Lung microvascular endothelial cell (primary cell): ENCODE data around the gene KCNQ1. TPM values are rescaled to one million over a fixed set of nuclear protein-coding genes. Genes with fewer than 3 reads are reported as not detected.
"Not testable (repeated sequence)": the region's sequence is repeated elsewhere in the genome, so short reads cannot be mapped to it uniquely, and the experiment has no call there.

Experiments used
- DNase-seq, 2 donors: peaks; one replicate each; pipeline versions ENCODE4 v3.0.0 to v3.0.0-alpha.2; 2010; ENCODE audit warnings: low read depth in 2 of 2
- total RNA-seq: library from RNA; depleted of rRNA; stranded (reverse); fragments of >200 nt; gene quantifications from 2 replicates; pipeline ENCODE4 v1.2.1, GENCODE V29; 2014

Gene KCNQ1
- total RNA-seq, 1 donor from 2014 or later: not detected

- DNase-seq: no peak
Measured at GRCh38 chr11:2590131-2590964, 145.5 kb downstream of the KCNQ1 start.

- DNase-seq: peak in 1 of 2 donors; percentile 0
Measured at GRCh38 chr11:2590965-2591754, 146.4 kb downstream of the KCNQ1 start.

- no peak for DNase-seq
Measured at GRCh38 chr11:2591805-2592204, 147.0 kb downstream of the KCNQ1 start.

GRCh38 chr11:2592559-2593392, 148.0 kb downstream of the KCNQ1 start:
- peak in 1 of 2 donors; percentile 0 for DNase-seq

- peak in 1 of 2 donors; percentile 0 for DNase-seq
Measured at GRCh38 chr11:2593393-2593950, 148.7 kb downstream of the KCNQ1 start.

GRCh38 chr11:2594267-2594666, 149.5 kb downstream of the KCNQ1 start:
- DNase-seq: no peak

GRCh38 chr11:2595204-2595603, 150.4 kb downstream of the KCNQ1 start:
- DNase-seq: no peak

- DNase-seq: peak in 1 of 2 donors; percentile 76
Measured at GRCh38 chr11:2599561-2600189, 154.9 kb downstream of the KCNQ1 start.

GRCh38 chr11:2609345-2609744, 164.5 kb downstream of the KCNQ1 start:
- DNase-seq: no peak

GRCh38 chr11:2612884-2613571, 168.2 kb downstream of the KCNQ1 start:
- DNase-seq: no peak

- DNase-seq: no peak
Measured at GRCh38 chr11:2621894-2622293, 177.1 kb downstream of the KCNQ1 start.

- DNase-seq: no peak
Measured at GRCh38 chr11:2625183-2625582, 180.4 kb downstream of the KCNQ1 start.

GRCh38 chr11:2630679-2631078, 185.9 kb downstream of the KCNQ1 start:
- no peak for DNase-seq

- DNase-seq: no peak
Measured at GRCh38 chr11:2631161-2631560, 186.4 kb downstream of the KCNQ1 start.

GRCh38 chr11:2639763-2640162, 195.0 kb downstream of the KCNQ1 start:
- DNase-seq: not testable (repeated sequence)

- no peak for DNase-seq
Measured at GRCh38 chr11:2641623-2642022, 196.8 kb downstream of the KCNQ1 start.

GRCh38 chr11:2643746-2644145, 198.9 kb downstream of the KCNQ1 start:
- no peak for DNase-seq

- no peak for DNase-seq
Measured at GRCh38 chr11:2644844-2645778, 200.3 kb downstream of the KCNQ1 start.

GRCh38 chr11:2645779-2646118, 200.9 kb downstream of the KCNQ1 start:
- no peak for DNase-seq
